GM18508 (cell line): ENCODE measurements around the gene ZNF283.

Source experiments
- ATAC-seq: cut with Tn5 transposase; IDR thresholded peaks from one replicate; pipeline ENCODE4 v1.9.1; 2021; ENCODE audit warnings: moderate number of reproducible peaks; ENCODE audit not compliant: insufficient read depth, unreplicated experiment

The ZNF283 gene

DNA sequence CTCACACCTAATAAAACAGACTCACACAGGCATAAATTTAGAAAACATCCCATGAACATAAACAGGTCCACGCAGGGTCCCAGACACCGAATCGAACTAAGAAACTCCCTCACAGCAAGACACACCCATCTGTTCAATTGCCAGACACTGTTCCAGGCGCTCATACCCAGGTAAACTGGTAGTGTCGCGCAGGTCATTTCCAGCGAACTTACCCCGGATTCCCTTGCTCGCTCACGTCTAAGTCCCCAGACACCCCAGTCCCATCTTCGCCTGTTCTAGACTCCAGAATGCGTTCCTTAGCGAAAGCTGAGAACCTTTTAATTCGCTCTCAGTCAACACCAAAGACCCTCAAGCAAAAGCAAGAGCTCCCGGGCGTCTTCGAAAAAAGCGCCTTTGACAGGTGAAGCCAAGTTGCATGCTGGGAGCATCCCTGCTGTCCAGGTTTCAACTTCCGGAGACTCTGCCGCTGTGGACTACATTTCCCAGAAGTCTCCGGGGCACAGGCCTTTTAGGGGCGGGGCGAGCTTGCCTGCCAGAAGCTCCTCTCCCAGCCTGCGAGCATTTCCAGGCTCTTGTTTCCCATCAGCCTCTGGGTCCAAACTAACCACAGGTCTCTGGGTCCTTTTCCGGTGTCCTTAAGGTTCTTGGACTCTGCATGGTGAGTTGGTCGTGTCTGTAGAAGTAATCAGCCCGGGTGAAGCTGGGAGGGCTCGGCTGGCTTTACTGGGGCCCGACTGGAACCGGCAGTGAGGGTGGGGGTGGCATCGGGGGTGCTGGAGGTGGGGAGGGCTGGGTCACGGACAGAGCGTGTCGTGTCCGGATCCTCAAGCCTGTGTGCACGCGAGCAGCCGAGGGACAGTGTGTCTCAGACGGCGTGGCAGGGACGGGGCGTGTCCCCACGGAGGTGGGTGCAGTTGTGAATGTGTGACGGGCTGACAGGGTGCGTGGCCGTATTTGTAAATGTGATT is at the start of gene ZNF283:
Gene ZNF283 (plus strand): TSS at position 535 of the 968 bp plus-strand sequence. CDS start 6,184 bp downstream, outside the sequence.
- peak; percentile 63 for ATAC-seq

DNA sequence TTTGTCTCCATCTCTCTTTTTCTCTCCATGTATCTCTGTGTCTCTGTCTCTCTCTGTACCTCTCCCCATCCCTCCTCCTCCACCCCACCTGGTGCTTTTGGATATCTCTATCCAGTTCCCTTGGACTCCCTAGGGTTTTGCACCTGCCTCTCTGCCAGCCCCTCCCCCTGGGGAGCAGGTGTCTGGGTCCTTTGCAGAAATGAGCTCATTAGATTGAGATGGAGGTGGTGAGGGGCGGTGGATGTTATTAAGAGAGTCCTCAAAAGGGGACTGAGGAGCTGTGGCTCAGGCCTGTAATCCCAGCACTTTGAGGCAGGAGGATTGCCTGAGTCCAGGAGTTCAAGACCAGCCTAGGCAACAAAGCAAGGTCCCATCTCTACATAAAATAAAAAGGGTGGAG is 48.5 kb upstream of the ZNF283 start:
- ATAC-seq = no peak

DNA sequence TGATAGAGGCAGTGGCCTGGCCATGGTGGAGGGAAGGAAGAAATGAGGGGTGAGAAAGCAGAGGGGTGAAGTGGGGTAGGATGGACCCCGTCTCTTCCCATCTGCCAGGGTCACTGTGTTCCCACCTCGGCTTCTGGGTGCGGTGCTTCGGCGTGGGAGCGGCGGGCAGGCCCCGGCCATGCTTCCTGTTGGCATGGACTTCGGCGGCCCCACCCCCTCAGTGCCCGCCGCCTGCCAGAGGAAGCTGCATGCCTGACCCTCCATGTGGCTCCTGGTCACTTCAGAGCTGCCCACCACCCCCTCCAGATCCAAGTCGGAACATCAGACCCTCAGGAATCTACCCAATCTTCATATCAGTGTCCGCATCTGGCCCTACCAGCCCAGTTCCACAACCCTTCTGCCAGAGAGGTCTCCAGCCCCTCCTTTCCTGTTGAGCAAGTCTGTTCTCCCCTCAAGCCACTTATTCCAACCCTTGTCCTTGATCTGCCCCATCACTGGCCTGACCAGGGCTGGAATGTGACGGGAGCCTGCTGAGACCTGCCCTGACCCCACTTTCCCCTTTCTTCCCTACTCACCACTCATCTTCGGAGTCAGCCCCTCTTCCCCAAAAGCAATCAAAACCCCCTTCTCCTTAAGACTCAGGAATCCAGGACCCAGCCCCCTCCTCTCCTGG is 47.8 kb upstream of the ZNF283 start:
- no peak for ATAC-seq

DNA sequence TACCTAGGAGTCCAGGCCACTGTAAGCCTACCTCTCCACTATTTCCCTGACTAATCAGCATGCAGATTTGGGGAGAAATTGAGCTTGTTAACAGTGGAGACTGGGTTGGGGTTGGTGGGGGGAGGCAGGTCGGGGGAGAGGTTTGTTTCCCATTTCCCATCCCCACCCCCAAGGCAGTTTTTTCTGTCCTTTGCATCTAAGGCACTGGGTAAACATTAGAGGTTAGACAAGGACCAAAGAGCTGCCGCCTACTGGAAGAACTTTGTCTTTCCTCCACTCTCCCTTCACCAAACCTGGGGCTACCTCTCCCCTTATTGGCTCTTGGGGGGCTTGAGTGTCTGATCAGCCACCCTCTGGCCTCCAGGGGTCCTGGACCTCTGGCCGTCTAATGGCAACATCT is 47.3 kb upstream of the ZNF283 start:
- ATAC-seq = no peak

DNA sequence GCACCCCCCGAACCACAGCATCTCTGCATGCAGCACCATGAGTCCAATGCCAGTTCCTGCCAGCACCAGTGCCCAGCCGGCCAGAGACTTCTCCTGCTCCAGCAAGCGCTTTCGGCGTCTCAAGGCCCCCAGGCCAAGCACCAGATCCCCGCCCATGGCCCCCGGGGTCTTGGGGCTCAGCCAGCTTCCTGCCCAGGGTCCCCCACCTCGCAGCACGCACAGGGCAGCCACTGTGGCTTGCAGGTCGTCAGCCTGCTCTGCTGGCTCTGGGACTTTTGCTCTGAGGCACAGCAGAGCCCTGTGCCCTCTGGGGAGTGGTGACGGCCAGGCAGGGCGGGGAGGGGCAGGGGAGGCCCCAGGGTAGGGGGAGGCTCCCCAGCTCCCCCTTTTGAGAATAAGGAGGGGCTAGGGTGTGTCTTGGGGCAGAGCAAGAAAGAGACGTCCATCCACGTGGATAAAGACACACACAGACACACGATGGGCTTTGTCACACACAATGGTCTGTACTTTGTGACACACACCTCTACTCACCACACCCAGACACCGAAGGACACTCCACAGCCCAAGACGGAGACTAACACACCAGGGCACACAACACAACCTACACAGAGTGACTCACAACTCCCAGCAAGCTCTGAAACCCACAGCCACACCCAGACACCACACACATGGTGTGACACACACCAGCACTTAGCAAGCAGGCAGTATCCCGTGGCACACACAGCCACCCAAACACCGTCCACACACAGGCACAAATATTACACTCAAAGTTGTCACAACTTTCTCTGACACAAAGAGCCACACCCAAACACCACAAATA is 46.2 kb upstream of the ZNF283 start, which contains the start of gene KCNN4:
Gene KCNN4 (minus strand): TSS at position 268 of the 820 bp plus-strand sequence. CDS start 112 bp downstream, at position 156.
- ATAC-seq = no peak

- no peak for ATAC-seq
Measured at GRCh38 chr19:43781630-43782310, 45.4 kb upstream of the ZNF283 start.

- no peak for ATAC-seq
Measured at GRCh38 chr19:43782311-43782660, 44.8 kb upstream of the ZNF283 start.

- ATAC-seq = no peak
Measured at GRCh38 chr19:43782689-43783231, 44.4 kb upstream of the ZNF283 start.

DNA sequence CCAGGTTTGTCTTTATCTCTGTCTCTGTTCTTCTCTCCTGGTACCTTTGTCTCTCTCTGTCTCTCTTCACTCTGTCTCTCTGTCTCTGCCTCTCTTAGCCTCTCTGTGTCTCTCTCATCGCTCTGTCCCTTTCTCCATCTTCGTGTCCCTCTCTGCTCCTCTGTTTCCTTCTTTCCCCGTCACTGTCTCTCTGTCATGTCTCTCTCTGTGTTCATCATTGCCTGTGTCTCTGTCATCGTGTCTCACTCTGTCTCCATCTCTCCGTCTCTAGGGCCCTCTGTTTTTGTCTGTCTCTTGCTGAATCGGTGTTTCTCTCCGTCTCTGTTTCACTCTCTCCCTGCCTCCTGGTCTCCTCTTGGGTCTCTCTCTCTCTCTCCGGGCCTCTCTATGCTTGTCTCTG is 43.5 kb upstream of the ZNF283 start:
- no peak for ATAC-seq

- no peak for ATAC-seq
Measured at GRCh38 chr19:43784241-43784980, 42.7 kb upstream of the ZNF283 start.

- no peak for ATAC-seq
Measured at GRCh38 chr19:43784981-43785808, 41.9 kb upstream of the ZNF283 start.

- ATAC-seq = no peak
Measured at GRCh38 chr19:43786665-43787064, 40.5 kb upstream of the ZNF283 start.

DNA sequence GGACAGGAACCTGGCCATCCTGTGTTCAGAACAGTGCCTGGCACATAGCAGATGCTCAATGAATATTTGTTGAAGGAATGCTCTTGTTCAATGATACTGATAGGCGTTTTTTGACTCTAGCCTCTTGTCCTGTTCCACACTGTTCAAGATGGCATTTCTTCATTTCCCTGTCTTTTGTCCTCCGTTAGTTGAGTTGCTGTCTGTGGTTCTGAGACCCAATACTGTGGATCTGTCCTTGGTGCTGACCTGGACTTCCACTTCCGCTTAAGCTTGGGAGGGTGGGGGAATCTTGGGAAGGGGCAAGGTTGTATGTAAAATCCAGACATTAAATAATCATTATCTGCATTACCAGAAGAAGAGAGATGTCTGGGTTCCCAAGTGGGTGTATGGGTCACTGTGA is 38.1 kb upstream of the ZNF283 start:
- no peak for ATAC-seq

DNA sequence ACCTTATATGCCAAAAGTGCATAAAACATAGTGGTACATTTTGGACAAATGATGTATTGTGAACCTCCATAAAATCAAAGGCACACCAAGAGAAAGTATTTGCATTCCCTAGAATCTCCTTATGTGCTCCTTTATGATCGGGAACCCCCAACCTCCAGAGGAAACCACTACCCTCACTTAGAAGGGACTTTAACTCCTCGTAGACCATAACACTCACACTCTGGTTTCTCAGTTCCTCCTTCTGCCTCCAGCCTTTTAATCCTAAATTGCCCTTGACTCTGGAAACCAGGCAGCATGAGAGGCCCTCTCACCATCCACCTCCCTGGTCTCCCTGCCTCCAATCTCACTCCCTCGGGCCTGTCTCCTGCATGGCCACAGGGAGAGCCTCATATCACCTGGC is 36.5 kb upstream of the ZNF283 start:
- ATAC-seq = no peak

- ATAC-seq = no peak
Measured at GRCh38 chr19:43797118-43797517, 30.0 kb upstream of the ZNF283 start.

DNA sequence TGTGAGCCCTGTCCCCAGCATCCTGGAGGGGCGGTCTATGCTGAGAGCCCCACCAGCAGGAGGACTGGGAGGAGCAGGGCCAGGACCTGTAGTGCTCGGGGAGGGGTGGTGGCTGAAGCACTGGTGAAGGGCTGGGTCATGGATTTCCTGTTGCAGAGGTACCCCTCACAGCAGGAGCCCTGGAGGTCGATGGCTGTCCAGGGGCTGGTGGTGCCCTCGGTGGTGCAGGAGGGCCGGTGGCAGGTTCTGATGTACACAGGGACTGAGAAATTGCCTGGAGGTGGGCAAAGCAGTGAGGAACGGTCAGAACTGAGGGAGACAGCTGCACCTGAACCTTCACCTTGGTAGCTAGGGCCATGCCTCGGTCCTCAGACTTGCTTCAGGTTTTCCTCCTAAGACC is 29.6 kb upstream of the ZNF283 start:
- ATAC-seq = no peak

GRCh38 chr19:43798026-43798545 is 29.0 kb upstream of the ZNF283 start:
- no peak for ATAC-seq
